Activated CD4-positive, alpha-beta T cell treated with anti-CD3 and anti-CD28 coated beads, Interleukin-2, amount 10 ng/mL, durations not matched to agents 24 days and 14 days (primary cell): Measurements from ENCODE around the gene DLL3. TPM values are rescaled to one million over a fixed set of nuclear protein-coding genes. Genes with fewer than 3 reads are reported as not detected.
"Not testable (repeated sequence)": the region's sequence is repeated elsewhere in the genome, so short reads cannot be mapped to it uniquely, and the experiment has no call there.

Experiments used
- DNase-seq: peaks from one replicate; pipeline ENCODE4 v3.0.0; 2022
- H3K27ac Mint-ChIP-seq: one replicate; pipeline ENCODE4 v1.8.0; 2022; ENCODE audit warnings: mild to moderate bottlenecking, mixed read lengths
- H3K27me3 Mint-ChIP-seq: one replicate; pipeline ENCODE4 v1.8.0; 2022; ENCODE audit warnings: mixed read lengths
- H3K36me3 Mint-ChIP-seq: one replicate; pipeline ENCODE4 v1.8.0; 2022; ENCODE audit warnings: low read depth, mild to moderate bottlenecking, mixed read lengths
- H3K4me1 Mint-ChIP-seq: one replicate; pipeline ENCODE4 v1.8.0; 2021; ENCODE audit warnings: mixed read lengths
- H3K4me3 Mint-ChIP-seq: one replicate; pipeline ENCODE4 v1.8.0; 2022; ENCODE audit warnings: mild to moderate bottlenecking, moderate library complexity, mixed read lengths
- H3K9me3 Mint-ChIP-seq: one replicate; pipeline ENCODE4 v1.8.0; 2021; ENCODE audit warnings: mixed read lengths
- intact Hi-C: fragments of 100-400 bp; cut with micrococcal nuclease; formaldehyde crosslinking; loops from one replicate; pipeline ENCODE4 v1.15.1; 2023
- total RNA-seq: library from RNA; stranded (reverse); gene quantifications from 2 replicates; pipeline ENCODE4 v1.2.3, GENCODE V29; 2022

The DLL3 gene
- 2.2 TPM in 2 replicates for total RNA-seq

GRCh38 chr19:39498798-39499642 lies at the start of gene DLL3:
TSS of gene DLL3 (plus strand) at chr19:39498947. CDS start at chr19:39498975, 28 bp downstream.
- intact Hi-C loops: no loop called here
- peaks cover 2% of the 10 kb centered on the region for H3K36me3 Mint-ChIP-seq
- peak within 1 kb of the TSS; percentile 46 for H3K4me3 Mint-ChIP-seq
- no peak within 1 kb of the TSS for H3K27ac Mint-ChIP-seq
- DNase-seq: peak; percentile 65
- peaks cover 58% of the 10 kb centered on the region for H3K27me3 Mint-ChIP-seq
- H3K4me1 Mint-ChIP-seq: peaks cover 22% of the 10 kb centered on the region
- H3K9me3 Mint-ChIP-seq: no peaks in the 10 kb centered on the region

- DNase-seq: no peak
- Mint-ChIP-seq H3K27ac (peak overlapping the region; percentile 96), H3K9me3 (no peaks in the 10 kb centered on the region), H3K27me3 (no peaks in the 10 kb centered on the region), H3K4me3 (peak overlapping the region; percentile 80), H3K36me3 (peaks cover 65% of the 10 kb centered on the region), H3K4me1 (peaks cover 51% of the 10 kb centered on the region)
- intact Hi-C loops: loop anchor here (5.0 kb wide), 2 partner anchors 107 to 383 kb away; partner anchors contain the start of genes DYRK1B and SAMD4B
Measured at GRCh38 chr19:39449116-39449797, 49.5 kb upstream of the DLL3 start.

- intact Hi-C loops, H3K27ac Mint-ChIP-seq, H3K27me3 Mint-ChIP-seq, H3K9me3 Mint-ChIP-seq, DNase-seq, H3K4me3 Mint-ChIP-seq: not testable (repeated sequence)
- peaks cover 57% of the 10 kb centered on the region for H3K36me3 Mint-ChIP-seq
- peaks cover 48% of the 10 kb centered on the region for H3K4me1 Mint-ChIP-seq
Measured at GRCh38 chr19:39451257-39451656, 47.5 kb upstream of the DLL3 start.

- Mint-ChIP-seq H3K27me3 (no peaks in the 10 kb centered on the region), H3K9me3 (no peaks in the 10 kb centered on the region), H3K4me1 (peaks cover 5% of the 10 kb centered on the region), H3K27ac (no peak overlapping the region), H3K36me3 (peaks cover 69% of the 10 kb centered on the region), H3K4me3 (no peak overlapping the region)
- no peak for DNase-seq
- intact Hi-C loops: no loop called here
Measured at GRCh38 chr19:39463403-39463802, 35.3 kb upstream of the DLL3 start.

- DNase-seq: no peak
- Mint-ChIP-seq H3K27me3 (no peaks in the 10 kb centered on the region), H3K36me3 (peaks cover 72% of the 10 kb centered on the region), H3K4me1 (peaks cover 12% of the 10 kb centered on the region), H3K27ac (no peak overlapping the region), H3K9me3 (no peaks in the 10 kb centered on the region), H3K4me3 (no peak overlapping the region)
- intact Hi-C loops: no loop called here
Measured at GRCh38 chr19:39465956-39466747, 32.6 kb upstream of the DLL3 start.

GRCh38 chr19:39467941-39468340 lies 30.8 kb upstream of the DLL3 start:
- intact Hi-C loops: no loop called here
- peaks cover 19% of the 10 kb centered on the region for H3K4me1 Mint-ChIP-seq
- H3K9me3 Mint-ChIP-seq: no peaks in the 10 kb centered on the region
- H3K36me3 Mint-ChIP-seq: peaks cover 78% of the 10 kb centered on the region
- H3K4me3 Mint-ChIP-seq: no peak overlapping the region
- DNase-seq: no peak
- H3K27ac Mint-ChIP-seq: no peak overlapping the region
- no peaks in the 10 kb centered on the region for H3K27me3 Mint-ChIP-seq

- H3K36me3 Mint-ChIP-seq: peaks cover 76% of the 10 kb centered on the region
- H3K27me3 Mint-ChIP-seq: no peaks in the 10 kb centered on the region
- no peaks in the 10 kb centered on the region for H3K9me3 Mint-ChIP-seq
- peaks cover 16% of the 10 kb centered on the region for H3K4me1 Mint-ChIP-seq
- H3K27ac Mint-ChIP-seq: no peak overlapping the region
- intact Hi-C loops: no loop called here
- H3K4me3 Mint-ChIP-seq: no peak overlapping the region
- no peak for DNase-seq
Measured at GRCh38 chr19:39469036-39469435, 29.7 kb upstream of the DLL3 start.

- Mint-ChIP-seq H3K4me3 (no peak overlapping the region), H3K27ac (peak overlapping the region; percentile 51), H3K27me3 (no peaks in the 10 kb centered on the region), H3K4me1 (peaks cover 17% of the 10 kb centered on the region), H3K9me3 (no peaks in the 10 kb centered on the region), H3K36me3 (peaks cover 80% of the 10 kb centered on the region)
- intact Hi-C loops: no loop called here
- DNase-seq: no peak
Measured at GRCh38 chr19:39469567-39469966, 29.2 kb upstream of the DLL3 start.

GRCh38 chr19:39470724-39471339 lies 27.9 kb upstream of the DLL3 start:
- Mint-ChIP-seq H3K4me1 (peaks cover 17% of the 10 kb centered on the region), H3K36me3 (peaks cover 78% of the 10 kb centered on the region)

GRCh38 chr19:39471756-39472536 lies 26.8 kb upstream of the DLL3 start:
- Mint-ChIP-seq H3K4me3 (no peak overlapping the region), H3K9me3 (no peaks in the 10 kb centered on the region), H3K4me1 (peaks cover 17% of the 10 kb centered on the region), H3K27ac (peak overlapping the region; percentile 48), H3K36me3 (peaks cover 79% of the 10 kb centered on the region), H3K27me3 (no peaks in the 10 kb centered on the region)
- DNase-seq: no peak
- intact Hi-C loops: no loop called here

More at GRCh38 chr19:39470724-39471339, 27.9 kb upstream of the DLL3 start:
- no peak overlapping the region for H3K4me3 Mint-ChIP-seq
- DNase-seq: no peak
- H3K27ac Mint-ChIP-seq: peak overlapping the region; percentile 86
- intact Hi-C loops: no loop called here
- no peaks in the 10 kb centered on the region for H3K27me3 Mint-ChIP-seq
- no peaks in the 10 kb centered on the region for H3K9me3 Mint-ChIP-seq

- H3K4me3 Mint-ChIP-seq: no peak overlapping the region
- no peaks in the 10 kb centered on the region for H3K27me3 Mint-ChIP-seq
- intact Hi-C loops: no loop called here
- peaks cover 74% of the 10 kb centered on the region for H3K36me3 Mint-ChIP-seq
- H3K27ac Mint-ChIP-seq: no peak overlapping the region
- peaks cover 17% of the 10 kb centered on the region for H3K4me1 Mint-ChIP-seq
- no peak for DNase-seq
- no peaks in the 10 kb centered on the region for H3K9me3 Mint-ChIP-seq
Measured at GRCh38 chr19:39472746-39473442, 25.9 kb upstream of the DLL3 start.

GRCh38 chr19:39473443-39473960 lies 25.2 kb upstream of the DLL3 start:
- intact Hi-C loops: no loop called here

More at GRCh38 chr19:39473443-39473960, 25.2 kb upstream of the DLL3 start:
- Mint-ChIP-seq H3K27ac (no peak overlapping the region), H3K9me3 (no peaks in the 10 kb centered on the region), H3K4me1 (peaks cover 17% of the 10 kb centered on the region), H3K4me3 (no peak overlapping the region), H3K27me3 (no peaks in the 10 kb centered on the region), H3K36me3 (peaks cover 69% of the 10 kb centered on the region)
- no peak for DNase-seq
